HepG2 (cell line): ENCODE data around the gene PRSS3.

ENCODE experiments used
- ATF7 ChIP-seq, 2 experiments: fragments of 450-650 bp in 1 of 2; sonication (generic) in 1 of 2; formaldehyde crosslinking in 1 of 2; IDR thresholded peaks; 2 replicates each; pipeline versions ENCODE4 v1.4.0 to v1.6.1; 2016 to 2020; ENCODE audit warnings: antibody characterized with exemption in 1 of 2, mild to moderate bottlenecking in 1 of 2, missing genetic modification reagents in 1 of 2
- CTCF ChIP-seq: sonication (generic); formaldehyde crosslinking; IDR thresholded peaks from 2 replicates; pipeline ENCODE4 v1.5.0; 2020; ENCODE audit warnings: mild to moderate bottlenecking, missing genetic modification reagents, moderate library complexity
- EZH2 ChIP-seq: conservative IDR thresholded peaks from 2 replicates; pipeline ENCODE4 v1.6.1; 2012; ENCODE audit warnings: mild to moderate bottlenecking, low read depth, low read length, moderate library complexity
- HNRNPUL1 ChIP-seq: fragments of 200-400 bp; formaldehyde crosslinking; IDR thresholded peaks from 2 replicates; pipeline ENCODE4 v1.6.1; 2017; ENCODE audit warnings: low read depth, mild to moderate bottlenecking, low read length, moderate library complexity
- MXI1 ChIP-seq: IDR thresholded peaks from 3 replicates; pipeline ENCODE4 v1.6.1; 2012; ENCODE audit warnings: low read depth, low read length, inconsistent platforms, borderline replicate concordance
- NFIC ChIP-seq: IDR thresholded peaks from 2 replicates; pipeline ENCODE4 v1.6.1; 2012; ENCODE audit warnings: mild to moderate bottlenecking, low read length, inconsistent platforms
- SETDB1 ChIP-seq: sonication (generic); formaldehyde crosslinking; IDR thresholded peaks from 2 replicates; pipeline ENCODE4 v1.5.1; 2020; ENCODE audit warnings: missing genetic modification reagents, mild to moderate bottlenecking, borderline replicate concordance
- THYN1 ChIP-seq: sonication (generic); formaldehyde crosslinking; IDR thresholded peaks from 2 replicates; pipeline ENCODE4 v1.8.1; 2023; ENCODE audit warnings: low read depth, mild to moderate bottlenecking, moderate library complexity, missing genetic modification reagents, borderline replicate concordance
- ZNF230 ChIP-seq: sonication (generic); formaldehyde crosslinking; IDR thresholded peaks from 2 replicates; pipeline ENCODE4 v1.4.0; 2020; ENCODE audit warnings: mild to moderate bottlenecking, missing genetic modification reagents
- ZNF567 ChIP-seq: sonication (generic); formaldehyde crosslinking; IDR thresholded peaks from 2 replicates; pipeline ENCODE4 v1.8.1; 2023; ENCODE audit warnings: mild to moderate bottlenecking, missing genetic modification reagents, borderline replicate concordance
- ZNF607 ChIP-seq: sonication (generic); formaldehyde crosslinking; IDR thresholded peaks from 2 replicates; pipeline ENCODE4 v1.5.1; 2020; ENCODE audit warnings: missing genetic modification reagents, mild to moderate bottlenecking, borderline replicate concordance

GRCh38 chr9:33765411-33765810 lies 29.9 kb upstream of the PRSS3 start:
- TF ChIP-seq MXI1 (no peak), THYN1 (CRISPR knock-in tag) (no peak), NFIC (no peak), ZNF607 (CRISPR knock-in tag) (no peak), ATF7 (IDR thresholded peaks at IDR 0.05) (no peak), ATF7 (CRISPR knock-in tag; IDR thresholded peaks at IDR 0.05) (no peak), CTCF (CRISPR knock-in tag) (no peak), HNRNPUL1 (no peak), ZNF230 (CRISPR knock-in tag) (no peak), SETDB1 (no peak), ZNF567 (no peak), EZH2 (no peak)
